Right renal pelvis (tissue), 4 donors: ENCODE measurements around the gene PPIE. TPM values are rescaled to one million over a fixed set of nuclear protein-coding genes. Genes with fewer than 3 reads are reported as not detected.

Experiments used
- DNase-seq, 4 donors: peaks; one replicate each; pipeline ENCODE4 v3.0.0-alpha.2; 2013; ENCODE audit warnings: low read depth in 4 of 4, low spot score in 3 of 4, missing footprints in 1 of 4
- polyA plus RNA-seq, 4 donors: library from polyadenylated mRNA; unstranded; fragments of 120-200 nt; gene quantifications; one replicate each; pipeline ENCODE4 v1.2.1, GENCODE V29; 2013; ENCODE audit not compliant: insufficient read length in 4 of 4

The PPIE gene
- polyA plus RNA-seq, 4 donors: 61.8 to 72.9 (median 70.7) TPM

- DNase-seq: peak; percentile 42 to 65 (median 50)
Observed at GRCh38 chr1:39720094-39720999, 18.3 kb upstream of the PPIE start.

DNA sequence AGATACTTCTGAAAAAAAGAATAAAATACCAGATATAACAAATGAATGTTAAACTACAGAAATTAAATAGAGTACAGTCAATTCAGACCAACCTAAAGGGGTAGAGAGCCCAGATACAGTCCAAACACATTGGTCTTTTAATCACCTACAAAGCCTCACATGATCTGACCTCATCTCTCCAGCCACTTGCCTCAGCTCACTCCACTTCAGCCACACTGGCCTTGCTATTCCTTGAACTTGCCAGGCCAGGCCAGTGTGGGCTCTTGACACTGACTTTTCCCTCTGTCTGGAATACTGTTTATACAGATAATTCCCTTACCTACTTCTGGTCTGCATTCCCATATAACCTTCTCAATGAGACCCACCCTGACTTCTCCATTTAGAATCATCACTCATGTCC is 17.0 kb upstream of the PPIE start:
- DNase-seq: no peak

DNA sequence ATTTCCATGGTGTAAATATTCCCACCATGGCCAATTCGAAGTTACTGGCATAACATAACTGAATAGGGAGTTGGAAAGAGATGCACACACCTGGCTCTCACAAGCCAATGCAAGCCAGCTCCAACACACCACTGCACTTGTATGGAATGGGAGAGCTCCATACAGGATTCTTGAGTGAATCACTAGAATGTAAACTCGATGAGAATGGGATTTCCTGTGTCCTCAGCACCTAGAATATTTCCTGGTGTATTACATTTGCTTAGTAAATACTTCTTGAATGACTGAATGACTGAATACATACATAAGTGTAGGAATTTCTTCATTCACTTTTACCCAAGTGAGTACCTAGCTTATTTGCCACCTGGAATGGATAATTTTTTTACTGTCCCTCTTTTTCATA is 16.2 kb upstream of the PPIE start:
- DNase-seq: no peak

DNA sequence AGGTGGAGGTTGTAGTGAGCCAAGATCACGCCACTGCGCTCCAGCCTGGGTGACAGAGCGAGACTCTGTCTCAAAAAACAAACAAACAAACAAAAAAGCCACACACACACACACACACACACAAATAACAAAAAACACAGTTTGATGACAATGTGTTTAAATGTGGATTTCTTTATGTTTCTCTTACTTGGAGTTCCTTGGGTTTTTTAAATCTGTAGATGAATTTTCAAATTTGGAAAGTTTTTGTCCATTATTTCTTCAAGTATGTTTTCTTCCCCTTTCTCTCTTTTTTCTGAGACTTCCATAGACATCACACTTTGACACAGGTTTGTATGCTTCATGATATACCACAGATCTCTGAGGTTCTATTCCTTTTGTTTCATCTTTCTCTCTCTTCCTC is 12.1 kb upstream of the PPIE start:
- no peak for DNase-seq

- DNase-seq: no peak
Observed at GRCh38 chr1:39727221-39727931, 11.3 kb upstream of the PPIE start.

DNA sequence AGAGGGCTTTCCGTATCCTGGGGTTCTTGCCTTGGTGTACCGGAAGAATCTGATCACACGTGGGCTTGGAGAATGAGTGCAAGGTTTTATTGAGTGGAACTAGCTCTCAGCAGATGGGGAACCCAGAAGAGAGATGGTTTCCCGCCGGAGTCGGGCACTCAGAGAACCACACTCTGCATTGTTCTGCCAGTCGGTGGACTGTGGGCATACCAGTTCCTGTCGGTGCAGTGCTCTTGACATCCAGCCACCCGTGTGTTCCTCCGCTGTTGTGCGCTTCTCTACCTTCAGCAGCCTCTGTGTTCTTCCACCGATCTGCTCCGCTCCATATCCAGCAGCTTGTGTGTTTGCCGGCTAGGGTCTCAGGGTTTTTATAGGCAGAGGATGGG is 10.8 kb upstream of the PPIE start:
- DNase-seq: no peak

DNA sequence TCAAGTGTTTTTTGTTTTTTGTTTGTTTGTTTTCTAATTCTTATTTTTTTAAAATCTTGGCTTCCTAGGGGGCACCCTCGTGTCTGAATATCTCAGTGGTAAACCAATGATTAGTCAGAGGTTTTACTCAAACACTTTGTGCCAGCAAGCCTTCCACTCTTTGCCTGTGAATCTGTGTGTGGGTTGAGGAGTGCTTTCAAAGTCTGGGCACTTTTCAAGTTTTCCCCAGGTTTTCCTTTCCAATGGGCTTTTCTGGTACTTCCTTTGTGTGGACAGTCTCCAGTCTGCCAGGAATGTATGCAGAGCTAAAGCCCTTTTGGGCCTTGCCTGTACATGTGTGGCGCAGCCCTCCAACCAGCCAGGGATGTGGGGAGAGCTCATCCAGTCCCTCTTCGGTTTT is 9.7 kb upstream of the PPIE start:
- DNase-seq: no peak

DNA sequence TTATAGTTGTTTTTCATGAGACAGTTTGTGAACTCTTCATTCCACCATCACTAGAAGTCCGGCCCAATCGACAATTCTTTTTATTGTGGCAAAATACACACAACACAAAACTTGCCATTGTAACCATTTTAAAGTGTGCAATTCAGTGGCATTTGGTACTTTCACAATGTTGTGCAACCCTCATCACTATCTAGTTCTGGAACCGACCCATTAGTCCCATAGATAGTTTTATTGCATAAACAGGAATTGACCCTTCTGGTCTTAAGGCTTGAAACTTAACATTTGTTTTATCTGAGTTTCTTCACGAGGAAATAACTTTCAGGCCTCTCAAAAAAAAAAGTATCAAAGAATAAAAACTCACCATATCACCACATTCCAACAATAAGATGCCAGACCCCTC is 8.8 kb upstream of the PPIE start:
- DNase-seq: no peak

GRCh38 chr1:39732730-39733129 is 6.0 kb upstream of the PPIE start:
- no peak for DNase-seq

GRCh38 chr1:39733161-39733560 is 5.5 kb upstream of the PPIE start:
- DNase-seq: no peak

- no peak for DNase-seq
Observed at GRCh38 chr1:39735731-39736130, 3.0 kb upstream of the PPIE start.

DNA sequence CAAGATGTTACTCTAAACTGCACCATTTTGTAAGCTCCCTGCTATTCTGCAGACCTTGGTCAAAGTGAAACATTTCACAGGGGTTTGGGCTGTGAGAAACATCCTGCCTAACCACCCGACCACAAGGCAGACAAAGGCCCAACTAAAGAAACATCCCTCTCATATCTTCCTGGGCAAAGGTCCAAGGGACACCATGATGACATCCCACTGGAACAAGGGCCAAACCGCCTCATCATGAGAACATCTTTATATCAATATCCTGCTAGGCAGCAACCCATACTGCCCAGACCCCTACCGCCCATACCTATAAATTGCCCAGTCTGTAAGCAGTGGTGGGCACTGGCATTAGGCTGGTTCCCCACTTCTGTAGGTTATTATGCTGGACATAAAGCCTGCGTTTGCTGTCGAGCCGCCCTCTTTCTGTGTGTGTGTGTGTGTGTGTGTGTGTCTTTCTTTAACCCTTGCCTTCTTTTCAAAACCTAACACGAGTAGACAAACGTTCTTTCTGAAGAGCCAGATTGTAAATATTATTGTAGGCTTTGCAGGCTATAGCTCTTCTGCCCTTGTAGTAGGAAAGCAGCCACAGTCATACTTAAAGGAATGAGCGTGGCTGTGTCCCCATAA is 1.0 kb upstream of the PPIE start:
- DNase-seq: no peak

GRCh38 chr1:39745016-39745670 is 6.5 kb downstream of the PPIE start:
- no peak for DNase-seq

GRCh38 chr1:39751595-39751994 is 12.9 kb downstream of the PPIE start:
- no peak for DNase-seq

DNA sequence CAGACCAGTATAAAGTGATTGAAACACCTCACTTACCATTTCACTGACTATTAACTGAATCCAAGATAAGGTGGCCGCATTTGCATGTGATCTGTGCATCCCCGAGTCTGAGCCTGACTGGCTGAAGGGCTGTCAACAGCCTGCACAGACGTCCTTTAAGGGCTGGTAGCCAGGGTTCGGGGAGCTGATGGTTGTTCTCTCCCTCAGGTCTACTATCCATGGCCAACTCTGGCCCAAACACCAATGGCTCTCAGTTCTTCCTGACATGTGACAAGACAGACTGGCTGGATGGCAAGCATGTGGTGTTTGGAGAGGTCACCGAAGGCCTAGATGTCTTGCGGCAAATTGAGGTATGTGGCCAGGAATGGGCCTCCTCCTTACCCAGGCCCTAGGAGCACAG is 14.0 kb downstream of the PPIE start:
- DNase-seq: no peak

DNA sequence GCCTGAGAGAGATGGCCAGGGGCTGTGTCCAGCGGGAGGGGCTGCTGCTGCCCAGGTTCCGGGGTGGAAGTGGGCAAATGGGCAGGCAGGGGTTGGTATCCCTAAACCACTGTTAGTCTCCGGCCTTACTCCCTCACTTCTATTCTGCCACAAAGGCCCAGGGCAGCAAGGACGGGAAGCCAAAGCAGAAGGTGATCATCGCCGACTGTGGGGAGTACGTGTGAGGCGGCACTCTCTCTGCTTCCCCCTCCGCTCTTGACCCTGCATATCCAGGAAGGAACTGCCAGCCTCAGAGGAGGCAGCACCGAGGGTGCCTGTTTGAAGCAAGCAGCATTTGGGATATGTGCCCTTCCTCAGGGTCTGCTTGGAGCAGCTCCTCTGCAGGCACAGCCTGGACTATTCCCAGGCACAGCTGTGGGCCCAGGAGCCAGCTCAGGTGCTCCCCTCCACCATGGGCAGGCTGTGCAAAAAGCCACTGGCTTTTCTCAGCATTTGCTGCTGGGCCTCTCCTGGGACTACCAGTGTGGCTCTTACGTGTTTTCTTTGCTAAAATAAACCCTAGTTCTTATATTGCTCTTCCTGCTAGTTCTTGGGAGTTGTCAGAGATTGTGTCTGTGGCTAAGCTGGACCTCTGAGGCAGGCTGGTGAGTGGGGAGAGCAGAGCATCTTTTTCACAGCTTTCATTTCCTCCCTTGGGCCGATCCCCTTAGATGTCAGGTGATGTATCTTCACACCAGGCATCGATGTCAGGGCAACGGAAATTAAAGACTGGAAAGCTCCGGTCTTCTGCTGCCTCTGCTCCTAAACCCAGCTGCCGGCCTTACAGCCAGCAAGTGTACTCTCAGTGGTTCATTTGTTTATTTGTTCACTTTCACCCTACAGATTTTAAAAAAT is 14.7 kb downstream of the PPIE start:
- no peak for DNase-seq

- no peak for DNase-seq
Observed at GRCh38 chr1:39754026-39754570, 15.4 kb downstream of the PPIE start.

GRCh38 chr1:39754906-39755504 is 16.3 kb downstream of the PPIE start:
- DNase-seq: no peak

DNA sequence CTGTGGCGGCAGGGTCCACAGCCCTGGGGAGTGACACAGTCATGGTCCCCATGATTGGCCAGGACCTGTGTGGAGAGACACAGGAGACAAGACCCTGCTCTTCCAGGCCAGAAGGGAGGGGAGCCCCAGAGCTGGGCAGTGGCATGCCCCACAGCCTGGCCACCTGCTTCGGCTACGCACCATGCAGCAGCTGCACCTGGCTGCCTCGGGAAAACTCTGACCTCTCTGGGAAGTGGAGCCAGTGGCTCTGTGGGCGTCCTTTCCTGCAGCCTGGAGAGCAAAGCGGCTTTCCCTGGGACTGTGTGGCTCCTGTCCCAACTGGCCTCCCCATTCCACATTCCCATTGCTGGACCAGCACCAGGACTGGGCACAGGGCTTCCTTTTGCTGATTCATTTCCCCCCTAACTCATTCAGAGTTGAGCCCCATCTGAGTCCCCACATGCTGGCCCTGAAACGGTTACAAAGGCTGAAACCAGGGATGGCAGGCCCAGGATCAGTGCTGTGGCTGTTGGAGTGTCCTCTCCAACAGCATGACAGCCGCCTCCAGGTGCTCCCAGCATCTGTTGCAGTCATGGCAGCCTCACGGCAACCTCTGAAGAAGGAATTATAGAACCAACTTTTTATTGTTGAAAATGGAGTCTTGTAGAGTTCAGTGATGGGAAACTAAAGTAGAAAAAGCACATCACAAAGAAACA is 17.4 kb downstream of the PPIE start:
- DNase-seq: no peak
